HG02588 (cell line): ENCODE measurements around the gene WIPF3.

Experiments
- ATAC-seq: cut with Tn5 transposase; IDR thresholded peaks from one replicate; pipeline ENCODE4 v1.9.1; 2021; ENCODE audit warnings: mild to moderate bottlenecking, moderate library complexity; ENCODE audit not compliant: unreplicated experiment

WIPF3 gene

GRCh38 chr7:29906200-29907022, 100.1 kb downstream of the WIPF3 start:
- ATAC-seq, result no peak

- ATAC-seq, result no peak
These were observed 107.9 kb downstream of the WIPF3 start for GRCh38 chr7:29914180-29914579.

- no peak for ATAC-seq
These were observed 109.3 kb downstream of the WIPF3 start for GRCh38 chr7:29915481-29916215.

DNA sequence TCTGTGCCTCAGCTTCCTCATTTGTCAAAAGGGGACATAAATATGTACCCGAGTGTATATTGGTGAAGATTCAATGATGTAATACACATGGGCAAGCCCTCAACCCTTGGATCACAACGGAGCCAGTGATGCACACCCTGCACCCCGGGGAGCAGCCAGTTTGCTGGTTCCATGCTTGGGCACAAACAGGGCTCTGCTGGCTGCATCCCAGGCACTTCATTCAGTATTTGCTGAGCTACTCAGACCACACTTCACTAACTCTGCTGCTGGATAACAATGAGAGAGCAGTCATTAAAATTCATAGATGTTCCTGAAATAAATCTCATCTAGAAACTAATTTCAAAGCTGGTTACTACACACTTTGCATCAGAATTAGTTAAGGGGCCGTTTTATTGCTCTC, 111.3 kb downstream of the WIPF3 start:
- ATAC-seq, result no peak

- no peak for ATAC-seq
These were observed 112.5 kb downstream of the WIPF3 start for GRCh38 chr7:29918850-29919249.

- no peak for ATAC-seq
These were observed 113.5 kb downstream of the WIPF3 start for GRCh38 chr7:29919790-29920189.

GRCh38 chr7:29920491-29920890, 114.2 kb downstream of the WIPF3 start:
- no peak for ATAC-seq

- peak; percentile 75 for ATAC-seq
These were observed 115.2 kb downstream of the WIPF3 start for GRCh38 chr7:29921404-29922010.

DNA sequence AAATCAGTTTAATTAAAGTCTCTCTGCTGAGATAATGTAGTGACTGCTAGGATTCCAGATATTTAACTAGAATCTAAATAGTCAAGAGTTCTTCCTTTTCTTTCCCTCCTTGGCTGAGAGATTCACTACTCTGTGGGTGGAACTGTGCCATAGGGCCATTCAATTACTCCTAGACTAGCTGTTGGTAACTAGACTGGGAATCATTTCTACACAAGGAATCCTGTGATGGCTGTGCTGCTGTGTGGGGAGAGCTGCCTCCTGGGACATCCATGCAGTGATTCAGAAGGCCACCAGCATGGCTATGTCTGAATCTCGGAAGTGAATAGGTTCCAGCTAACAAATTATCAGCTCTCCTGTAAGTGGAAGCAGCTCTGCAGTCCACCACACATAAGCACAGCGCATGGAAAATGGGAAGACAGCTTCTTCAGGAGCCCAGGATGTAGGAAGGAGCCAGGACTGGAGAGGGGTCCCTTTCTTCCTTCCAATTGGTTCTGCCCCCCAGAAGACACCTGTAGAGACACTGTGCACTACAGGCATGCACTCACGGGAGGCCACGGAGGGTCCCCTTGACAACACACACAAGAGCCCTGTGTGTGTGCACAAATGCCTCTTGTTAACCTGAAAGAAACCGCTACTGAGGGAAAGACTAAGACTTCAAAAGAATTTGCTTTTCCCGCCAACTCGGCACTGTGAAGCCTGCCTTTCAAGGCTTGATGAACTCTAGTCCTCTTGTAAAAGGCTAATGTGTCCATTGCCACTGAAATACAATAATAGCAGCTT, 116.8 kb downstream of the WIPF3 start:
- ATAC-seq, result no peak

DNA sequence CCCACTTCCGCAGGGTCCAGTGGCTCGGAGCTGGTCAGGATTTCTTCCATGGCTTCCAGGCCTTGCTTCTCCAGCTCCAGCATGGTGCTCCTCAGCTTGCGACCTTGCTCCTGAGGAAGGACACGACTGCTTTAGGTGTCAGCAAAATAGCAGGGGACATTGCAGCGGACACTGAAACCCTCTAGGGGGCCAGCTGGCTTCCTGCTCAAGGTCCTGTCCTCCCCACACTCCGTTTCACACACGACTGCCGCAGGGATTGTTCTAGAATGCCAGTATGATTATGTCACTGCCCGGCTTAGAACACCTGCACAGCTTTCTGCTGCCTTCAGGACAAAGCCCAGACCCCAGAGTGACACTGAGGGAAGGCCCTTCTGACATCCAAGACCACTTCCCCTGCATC, 117.7 kb downstream of the WIPF3 start:
- ATAC-seq, result no peak

GRCh38 chr7:29924684-29925083, 118.4 kb downstream of the WIPF3 start:
- ATAC-seq, result no peak

DNA sequence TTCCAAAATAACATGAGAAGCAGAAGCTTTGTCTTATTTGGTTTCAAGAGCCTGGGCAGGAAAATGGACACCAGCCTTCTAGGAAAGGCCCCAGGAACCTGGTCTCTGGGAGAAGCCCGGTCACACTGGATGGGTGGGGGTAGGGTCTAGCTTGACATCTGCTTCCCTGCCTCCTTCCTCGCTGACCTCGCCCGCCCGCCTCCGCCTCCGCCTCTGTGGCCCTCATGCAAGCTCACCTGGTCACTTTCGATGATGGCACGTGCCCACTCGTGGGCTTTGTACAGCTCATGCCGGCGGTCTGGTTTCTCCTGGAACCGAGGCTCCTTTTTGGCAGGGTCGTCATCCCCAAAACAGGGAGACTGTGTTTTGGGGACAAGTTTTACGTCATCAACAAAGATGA, 119.9 kb downstream of the WIPF3 start:
- no peak for ATAC-seq

GRCh38 chr7:29926741-29927140, 120.4 kb downstream of the WIPF3 start:
- no peak for ATAC-seq

DNA sequence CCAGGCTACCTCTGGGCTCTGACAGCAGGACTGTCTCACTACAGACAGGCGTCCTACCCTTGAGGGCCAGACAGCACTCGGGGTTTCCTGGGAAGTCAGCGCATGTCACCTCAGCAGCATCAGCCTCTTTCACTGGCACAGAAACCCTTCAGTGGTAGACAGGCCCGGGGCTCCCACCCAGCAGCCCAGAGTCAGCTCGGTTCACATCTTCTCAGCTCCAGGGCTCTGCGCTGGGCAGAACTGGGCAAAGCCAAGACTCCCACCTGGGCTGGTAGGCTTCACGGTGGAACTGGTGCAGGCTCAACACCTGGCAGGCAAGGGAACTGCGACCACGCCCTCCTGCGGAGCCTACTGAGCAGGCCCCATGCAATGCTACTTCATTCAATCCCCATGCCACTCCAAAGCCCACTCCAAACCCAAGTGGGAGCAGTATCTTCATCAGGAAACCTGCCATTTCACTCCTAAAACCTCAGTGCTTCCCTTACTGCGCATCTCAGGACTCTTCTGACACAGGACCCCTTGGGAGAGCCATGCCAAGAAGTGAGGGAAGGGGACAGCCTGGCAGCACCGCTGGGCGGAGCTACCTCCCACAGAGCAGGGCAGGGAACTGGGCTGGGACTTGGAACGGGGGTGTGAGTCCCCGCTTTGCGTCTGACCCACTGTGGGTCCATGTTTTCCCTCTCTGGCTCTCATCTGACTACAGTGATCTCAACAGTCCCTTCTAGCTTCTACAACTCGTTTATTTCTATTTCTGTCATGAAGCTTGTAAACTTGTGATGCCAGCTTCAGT, 122.9 kb downstream of the WIPF3 start:
- no peak for ATAC-seq

DNA sequence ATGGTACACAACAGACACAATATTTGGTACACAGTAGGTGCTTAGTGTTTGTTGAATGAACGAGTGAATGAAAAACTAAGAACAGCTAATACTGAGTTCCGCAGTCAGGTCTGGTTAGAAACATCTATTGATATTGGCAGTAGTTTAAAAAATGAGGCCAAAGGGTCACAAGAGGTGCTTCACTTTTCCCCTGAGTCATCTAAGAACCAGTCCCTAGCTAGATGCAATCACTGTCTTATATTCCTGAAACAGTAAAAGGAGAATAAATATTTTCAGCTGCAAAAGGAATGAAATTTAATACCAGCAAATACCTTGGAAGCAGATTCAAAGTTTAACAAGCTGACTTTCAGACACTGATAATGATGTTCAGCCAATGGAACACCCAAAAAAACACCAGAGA, 128.8 kb downstream of the WIPF3 start:
- no peak for ATAC-seq

GRCh38 chr7:29937132-29937531, 130.8 kb downstream of the WIPF3 start:
- no peak for ATAC-seq

DNA sequence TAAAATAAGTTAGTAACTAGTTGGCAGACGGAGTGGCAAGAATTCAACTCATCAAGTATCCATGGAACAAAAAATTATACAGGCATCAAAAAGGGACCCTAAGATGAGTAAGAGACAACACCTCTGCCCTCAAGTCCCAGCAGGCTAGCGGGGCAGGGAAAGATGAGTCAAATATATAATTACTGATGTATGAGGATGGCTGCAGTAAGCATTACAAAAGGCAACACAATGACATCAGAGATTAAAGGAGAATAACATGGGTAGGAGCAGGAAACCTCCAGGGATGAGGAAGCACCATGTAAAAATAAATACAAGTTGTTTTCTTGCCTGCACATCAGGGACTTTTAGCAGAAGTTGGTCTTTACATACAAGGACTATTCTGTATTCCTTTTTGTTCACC, 133.9 kb downstream of the WIPF3 start:
- no peak for ATAC-seq

GRCh38 chr7:29945259-29945809, 139.0 kb downstream of the WIPF3 start:
- no peak for ATAC-seq

GRCh38 chr7:29946428-29947186, 140.3 kb downstream of the WIPF3 start:
- no peak for ATAC-seq
